Endothelial cell (in vitro differentiated cells): ENCODE data around the gene TMEM109. TPM values are rescaled to one million over a fixed set of nuclear protein-coding genes. Genes with fewer than 3 reads are reported as not detected.

Experiments
- DNase-seq: peaks from one replicate; pipeline ENCODE4 v3.0.0; 2021; ENCODE audit warnings: low spot score
- H3K27ac Mint-ChIP-seq: one replicate; pipeline ENCODE4 v1.8.0; 2021; ENCODE audit warnings: mixed read lengths, inconsistent platforms; ENCODE audit not compliant: unreplicated experiment
- H3K27me3 Mint-ChIP-seq: one replicate; pipeline ENCODE4 v1.8.0; 2021; ENCODE audit warnings: mild to moderate bottlenecking, moderate library complexity, mixed read lengths, inconsistent platforms; ENCODE audit not compliant: unreplicated experiment
- H3K36me3 Mint-ChIP-seq: one replicate; pipeline ENCODE4 v1.8.0; 2021; ENCODE audit warnings: mild to moderate bottlenecking, low read depth, mixed read lengths, inconsistent platforms; ENCODE audit not compliant: unreplicated experiment
- H3K4me1 Mint-ChIP-seq: one replicate; pipeline ENCODE4 v1.8.0; 2021; ENCODE audit warnings: mild to moderate bottlenecking, mixed read lengths, inconsistent platforms; ENCODE audit not compliant: unreplicated experiment
- H3K4me3 Mint-ChIP-seq: one replicate; pipeline ENCODE4 v1.8.0; 2021; ENCODE audit warnings: mild to moderate bottlenecking, mixed read lengths, inconsistent platforms; ENCODE audit not compliant: unreplicated experiment
- H3K9me3 Mint-ChIP-seq: one replicate; pipeline ENCODE4 v1.8.0; 2021; ENCODE audit warnings: mixed read lengths, inconsistent platforms; ENCODE audit not compliant: unreplicated experiment
- CTCF ChIP-seq: fragments of 200-600 bp; sonication (generic); IDR thresholded peaks from one replicate; pipeline ENCODE4 v1.5.0; 2021; ENCODE audit warnings: antibody characterized with exemption; ENCODE audit not compliant: unreplicated experiment
- long read RNA-seq: library from polyadenylated mRNA; unstranded; transcript quantifications from one replicate; pipeline ENCODE4 v2.0.0, GENCODE V29; 2020; ENCODE audit not compliant: unreplicated experiment
- total RNA-seq: library from RNA; stranded (reverse); fragmentation: NEBNext Ultra II Directional; extraction: Animal tissue kit (Norgen Biotek cat#: 25700); gene quantifications from one replicate; pipeline ENCODE4 v1.2.1, GENCODE V29; 2021; ENCODE audit not compliant: unreplicated experiment

The TMEM109 gene
- 95.1 TPM for total RNA-seq
- long read RNA-seq, transcript TMEM109-201 (4 exons, 2,413 nt): major isoform, 58 of 66 reads
- long read RNA-seq, partial matches to known transcripts: 1 of 66 reads
- long read RNA-seq, other reads (novel, unspliced or antisense): 5 of 66 reads

- H3K4me3 Mint-ChIP-seq: peak within 1 kb of the TSS; percentile 99
- H3K27me3 Mint-ChIP-seq: peaks cover 16% of the 10 kb centered on the region
- TF ChIP-seq CTCF: no peak
- H3K36me3 Mint-ChIP-seq: peaks cover 6% of the 10 kb centered on the region
- peak within 1 kb of the TSS; percentile 99 for H3K27ac Mint-ChIP-seq
- peaks cover 59% of the 10 kb centered on the region for H3K4me1 Mint-ChIP-seq
- DNase-seq: peak; percentile 79
- no peaks in the 10 kb centered on the region for H3K9me3 Mint-ChIP-seq
These were observed at the start of gene TMEM109 for GRCh38 chr11:60913793-60914632. TSS of gene TMEM109 (plus strand) at chr11:60914158. CDS start at chr11:60919694, 5,536 bp downstream.

- H3K4me3 Mint-ChIP-seq: no peak overlapping the region
- no peak for DNase-seq
- no peaks in the 10 kb centered on the region for H3K36me3 Mint-ChIP-seq
- no peaks in the 10 kb centered on the region for H3K9me3 Mint-ChIP-seq
- peaks cover 9% of the 10 kb centered on the region for H3K27me3 Mint-ChIP-seq
- TF ChIP-seq CTCF: no peak
- H3K27ac Mint-ChIP-seq: no peak overlapping the region
- H3K4me1 Mint-ChIP-seq: peaks cover 8% of the 10 kb centered on the region
These were observed 49.0 kb upstream of the TMEM109 start for GRCh38 chr11:60864856-60865513.

- Mint-ChIP-seq H3K4me1 (peaks cover 6% of the 10 kb centered on the region), H3K4me3 (no peak within 1 kb of the TSS), H3K27me3 (peaks cover 9% of the 10 kb centered on the region), H3K9me3 (no peaks in the 10 kb centered on the region), H3K27ac (no peak within 1 kb of the TSS), H3K36me3 (no peaks in the 10 kb centered on the region)
- no peak for DNase-seq
- TF ChIP-seq CTCF: no peak
These were observed 46.8 kb upstream of the TMEM109 start, which contains the start of gene ZP1 for GRCh38 chr11:60866911-60867870. TSS of gene ZP1 (plus strand) at chr11:60867542. CDS start at chr11:60867562, 20 bp downstream.

- no peak for TF ChIP-seq CTCF
- no peak overlapping the region for H3K4me3 Mint-ChIP-seq
These were observed 45.9 kb upstream of the TMEM109 start for GRCh38 chr11:60867871-60868681.

More at GRCh38 chr11:60867871-60868681, 45.9 kb upstream of the TMEM109 start:
- Mint-ChIP-seq H3K36me3 (no peaks in the 10 kb centered on the region), H3K4me1 (peaks cover 6% of the 10 kb centered on the region), H3K27me3 (peaks cover 9% of the 10 kb centered on the region), H3K9me3 (no peaks in the 10 kb centered on the region), H3K27ac (no peak overlapping the region)
- DNase-seq: no peak
